ENCODE results near the gene MYO3B.

MYO3B gene

GRCh38 chr2:170245312-170245711 is 67.4 kb downstream of the MYO3B start:
- TF ChIP-seq POLR2A (IDR thresholded peaks at IDR 0.05; ENCODE audit: extremely low read depth, insufficient read length), result no peak
- TF ChIP-seq CTCF (IDR thresholded peaks at IDR 0.05; ENCODE audit: low read depth, low read length), result no peak
- TF ChIP-seq MAX (IDR thresholded peaks at IDR 0.05; ENCODE audit: low read depth, low read length), result no peak
- H3K4me3 ChIP-seq (ENCODE audit: low read depth, low read length), result no peak overlapping the region
- DNase-seq (ENCODE audit: low read depth), result no peak

GRCh38 chr2:170247333-170247732 is 69.4 kb downstream of the MYO3B start:
- H3K4me3 ChIP-seq (ENCODE audit: low read depth, low read length), result no peak overlapping the region
- TF ChIP-seq MAX (IDR thresholded peaks at IDR 0.05; ENCODE audit: low read depth, low read length), result no peak
- TF ChIP-seq CTCF (IDR thresholded peaks at IDR 0.05; ENCODE audit: low read depth, low read length), result no peak
- no peak for TF ChIP-seq POLR2A (IDR thresholded peaks at IDR 0.05; ENCODE audit: extremely low read depth, insufficient read length)
- TF ChIP-seq MYC (IDR thresholded peaks at IDR 0.05; ENCODE audit: low read depth, low read length), result no peak
- DNase-seq (ENCODE audit: low read depth), result no peak

GRCh38 chr2:170247882-170248393 is 70.0 kb downstream of the MYO3B start:
- no peak overlapping the region for H3K4me3 ChIP-seq (ENCODE audit: low read depth, low read length)
- TF ChIP-seq MAX (IDR thresholded peaks at IDR 0.05; ENCODE audit: low read depth, low read length) (no peak), CTCF (IDR thresholded peaks at IDR 0.05; ENCODE audit: low read depth, low read length) (no peak), MYC (IDR thresholded peaks at IDR 0.05; ENCODE audit: low read depth, low read length) (no peak), POLR2A (IDR thresholded peaks at IDR 0.05; ENCODE audit: extremely low read depth, insufficient read length) (no peak)
- DNase-seq (ENCODE audit: low read depth), result no peak

GRCh38 chr2:170248574-170249393 is 70.8 kb downstream of the MYO3B start:
- no peak for TF ChIP-seq CTCF (IDR thresholded peaks at IDR 0.05; ENCODE audit: low read depth, low read length)
- TF ChIP-seq MYC (IDR thresholded peaks at IDR 0.05; ENCODE audit: low read depth, low read length), result no peak
- TF ChIP-seq POLR2A (IDR thresholded peaks at IDR 0.05; ENCODE audit: extremely low read depth, insufficient read length), result no peak
- no peak for DNase-seq (ENCODE audit: low read depth)
- H3K4me3 ChIP-seq (ENCODE audit: low read depth, low read length), result no peak overlapping the region

GRCh38 chr2:170249761-170250160 is 71.8 kb downstream of the MYO3B start:
- TF ChIP-seq MAX (IDR thresholded peaks at IDR 0.05; ENCODE audit: low read depth, low read length), result no peak
- TF ChIP-seq POLR2A (IDR thresholded peaks at IDR 0.05; ENCODE audit: extremely low read depth, insufficient read length), result no peak
- TF ChIP-seq MYC (IDR thresholded peaks at IDR 0.05; ENCODE audit: low read depth, low read length), result no peak
- DNase-seq (ENCODE audit: low read depth), result no peak
- no peak overlapping the region for H3K4me3 ChIP-seq (ENCODE audit: low read depth, low read length)

- DNase-seq (ENCODE audit: low read depth), result no peak
- TF ChIP-seq POLR2A (IDR thresholded peaks at IDR 0.05; ENCODE audit: extremely low read depth, insufficient read length) (no peak), MYC (IDR thresholded peaks at IDR 0.05; ENCODE audit: low read depth, low read length) (no peak), MAX (IDR thresholded peaks at IDR 0.05; ENCODE audit: low read depth, low read length) (no peak), CTCF (IDR thresholded peaks at IDR 0.05; ENCODE audit: low read depth, low read length) (no peak)
- H3K4me3 ChIP-seq (ENCODE audit: low read depth, low read length), result no peak overlapping the region
Measured at GRCh38 chr2:170250584-170250983, 72.6 kb downstream of the MYO3B start.

Data from NB4 (cell line).